HG02884 (cell line): ENCODE results near the gene TNNT2.

Experiments
- ATAC-seq: cut with Tn5 transposase; IDR thresholded peaks from one replicate; pipeline ENCODE4 v1.9.1; 2021; ENCODE audit warnings: mild to moderate bottlenecking, moderate library complexity; ENCODE audit not compliant: unreplicated experiment

TNNT2 gene

GRCh38 chr1:201379733-201380242 lies 2.3 kb upstream of the TNNT2 start:
- no peak for ATAC-seq

GRCh38 chr1:201378804-201379203 lies 1.3 kb upstream of the TNNT2 start:
- no peak for ATAC-seq

GRCh38 chr1:201376464-201377374 lies 761 bp downstream of the TNNT2 start:
- ATAC-seq, result no peak

- no peak for ATAC-seq
These were observed 1.4 kb downstream of the TNNT2 start for GRCh38 chr1:201376107-201376463.

GRCh38 chr1:201375169-201375568 lies 2.3 kb downstream of the TNNT2 start:
- ATAC-seq, result no peak

GRCh38 chr1:201374364-201374763 lies 3.1 kb downstream of the TNNT2 start:
- ATAC-seq, result no peak

GRCh38 chr1:201371792-201372191 lies 5.7 kb downstream of the TNNT2 start:
- ATAC-seq, result no peak

GRCh38 chr1:201371276-201371675 lies 6.2 kb downstream of the TNNT2 start:
- no peak for ATAC-seq

GRCh38 chr1:201370500-201370899 lies 7.0 kb downstream of the TNNT2 start:
- no peak for ATAC-seq

- no peak for ATAC-seq
These were observed 8.3 kb downstream of the TNNT2 start for GRCh38 chr1:201369209-201369608.

- ATAC-seq, result no peak
These were observed 10.8 kb downstream of the TNNT2 start for GRCh38 chr1:201366696-201367095.

GRCh38 chr1:201365251-201365650 lies 12.2 kb downstream of the TNNT2 start:
- no peak for ATAC-seq

GRCh38 chr1:201364808-201365105 lies 12.7 kb downstream of the TNNT2 start:
- no peak for ATAC-seq

- ATAC-seq, result no peak
These were observed 14.0 kb downstream of the TNNT2 start for GRCh38 chr1:201363467-201363866.

- ATAC-seq, result no peak
These were observed 14.6 kb downstream of the TNNT2 start for GRCh38 chr1:201362906-201363305.

- ATAC-seq, result no peak
These were observed 15.6 kb downstream of the TNNT2 start for GRCh38 chr1:201361652-201362504.

GRCh38 chr1:201360901-201361651 lies 16.4 kb downstream of the TNNT2 start:
- no peak for ATAC-seq

- no peak for ATAC-seq
These were observed 17.0 kb downstream of the TNNT2 start for GRCh38 chr1:201360486-201360885.

- no peak for ATAC-seq
These were observed 17.6 kb downstream of the TNNT2 start for GRCh38 chr1:201359873-201360210.

- no peak for ATAC-seq
These were observed 18.2 kb downstream of the TNNT2 start for GRCh38 chr1:201359031-201359872.
